ENCODE results near the gene PNPLA5. TPM values are rescaled to one million over a fixed set of nuclear protein-coding genes. Genes with fewer than 3 reads are reported as not detected.

PNPLA5 gene
- total RNA-seq, 4 donors from 2014 or later = not detected

- no peak for TF ChIP-seq CTCF (IDR thresholded peaks at IDR 0.05; ENCODE audit: low read depth)
Observed at GRCh38 chr22:43878079-43878795, 13.6 kb downstream of the PNPLA5 start.

GRCh38 chr22:43876866-43877509 is 14.8 kb downstream of the PNPLA5 start:
- no peak for TF ChIP-seq CTCF (IDR thresholded peaks at IDR 0.05; ENCODE audit: low read depth)

- TF ChIP-seq CTCF (IDR thresholded peaks at IDR 0.05; ENCODE audit: low read depth) = no peak
Observed at GRCh38 chr22:43869799-43870198, 22.0 kb downstream of the PNPLA5 start.

- no peak for TF ChIP-seq CTCF (IDR thresholded peaks at IDR 0.05; ENCODE audit: low read depth)
Observed at GRCh38 chr22:43867839-43868635, 23.8 kb downstream of the PNPLA5 start.

- TF ChIP-seq CTCF (IDR thresholded peaks at IDR 0.05; ENCODE audit: low read depth) = no peak
Observed at GRCh38 chr22:43862882-43863202, 29.0 kb downstream of the PNPLA5 start.

GRCh38 chr22:43862074-43862881 is 29.5 kb downstream of the PNPLA5 start, which contains the start of gene SULT4A1:
Gene SULT4A1, minus strand, starts transcription at chr22:43862513. Its CDS starts 131 bp downstream, at chr22:43862382.
- no peak for TF ChIP-seq CTCF (IDR thresholded peaks at IDR 0.05; ENCODE audit: low read depth)
